GM21423 (cell line): ENCODE results near the gene FGFR1OP2.
"Not testable (repeated sequence)": the region's sequence is repeated elsewhere in the genome, so short reads cannot be mapped to it uniquely, and the experiment has no call there.

Experiments used
- ATAC-seq: cut with Tn5 transposase; IDR thresholded peaks from one replicate; pipeline ENCODE4 v1.9.1; 2021; ENCODE audit warnings: mild to moderate bottlenecking, moderate library complexity; ENCODE audit not compliant: unreplicated experiment

FGFR1OP2 gene

DNA sequence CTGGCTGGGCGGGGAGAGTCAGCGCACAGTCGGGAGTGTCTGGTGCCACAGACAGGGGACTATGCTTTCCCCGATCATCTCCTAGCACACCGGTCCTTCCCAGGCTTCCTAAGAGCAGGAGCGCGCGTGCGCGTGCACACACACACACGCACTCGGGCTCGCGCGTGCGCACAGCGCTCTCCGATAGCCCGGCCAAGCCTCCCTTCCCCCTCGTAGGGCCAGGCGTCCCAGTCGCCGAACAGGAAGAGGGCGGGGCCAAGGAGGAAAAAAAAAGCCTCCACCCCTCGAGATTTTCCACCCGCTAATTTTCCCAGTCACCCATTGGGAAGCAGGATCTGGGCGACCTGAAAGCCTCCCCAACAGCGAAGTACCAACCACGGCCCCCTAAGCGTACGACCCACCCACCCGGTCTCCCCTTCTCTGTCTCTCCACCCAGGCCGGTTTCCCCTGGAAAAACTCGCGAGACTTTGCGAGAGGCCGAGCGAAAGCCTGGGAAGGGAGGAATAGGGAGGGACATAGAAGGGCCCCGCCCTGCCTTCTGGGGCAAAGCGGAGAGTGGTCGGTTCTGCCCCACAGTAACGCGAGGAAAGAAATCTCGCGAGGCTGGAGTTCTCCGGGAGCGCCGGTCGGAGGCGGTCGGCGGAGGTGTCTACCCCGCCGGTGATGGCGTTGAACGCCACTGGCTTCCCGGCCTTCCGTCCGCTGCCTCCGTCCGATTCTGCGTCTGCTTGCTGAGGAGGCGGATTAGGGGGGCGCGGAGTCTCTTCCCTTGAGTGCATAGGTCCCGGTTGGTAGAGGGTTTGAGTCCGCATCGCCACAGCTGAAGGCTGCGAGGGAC is at the start of gene FGFR1OP2, which contains the start of gene INTS13:
FGFR1OP2 (plus strand) TSS at position 608 of the 838 bp plus-strand sequence. CDS start 15,689 bp downstream, outside the sequence.
INTS13 (minus strand) TSS at position 119 of the 838 bp plus-strand sequence. CDS start 1,178 bp downstream, outside the sequence.
- peak; percentile 80 for ATAC-seq

- no peak for ATAC-seq
These were observed 47.5 kb upstream of the FGFR1OP2 start for GRCh38 chr12:26890784-26891183.

- ATAC-seq: no peak
These were observed 46.6 kb upstream of the FGFR1OP2 start for GRCh38 chr12:26891704-26892103.

GRCh38 chr12:26895672-26896071 is 42.6 kb upstream of the FGFR1OP2 start:
- ATAC-seq: no peak

DNA sequence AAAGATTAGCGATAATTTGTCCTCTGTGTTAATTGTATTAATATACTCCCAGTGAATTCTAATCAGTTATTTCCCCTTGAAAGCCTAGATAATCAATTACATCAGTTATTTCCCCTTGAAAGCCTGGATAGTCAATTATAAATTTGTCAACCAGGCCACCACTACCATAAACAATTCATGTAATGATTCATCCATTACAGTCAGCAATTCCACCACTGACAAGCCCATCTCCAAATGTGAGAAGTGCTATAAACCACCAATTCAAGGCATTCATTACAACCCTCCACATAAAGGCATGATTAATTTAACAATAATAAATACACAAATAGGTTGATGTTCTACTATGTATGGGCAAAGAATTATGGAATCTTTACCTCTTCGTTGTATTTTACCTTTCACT is 41.4 kb upstream of the FGFR1OP2 start:
- no peak for ATAC-seq

DNA sequence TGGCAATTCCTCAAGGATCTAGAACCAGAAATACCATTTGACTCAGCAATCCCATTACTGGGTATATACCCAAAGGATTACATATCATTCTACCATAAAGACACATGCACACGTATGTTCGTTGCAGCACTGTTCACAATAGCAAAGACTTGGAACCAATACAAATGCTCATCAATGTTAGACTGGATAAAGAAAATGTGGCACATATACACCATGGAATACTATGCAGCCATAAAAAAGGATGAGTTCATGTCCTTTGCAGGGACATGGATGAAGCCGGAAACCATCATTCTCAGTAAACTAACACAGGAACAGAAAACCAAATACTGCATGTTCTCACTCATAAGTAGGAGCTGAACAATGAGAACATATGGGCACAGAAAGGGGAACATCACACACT is 34.9 kb upstream of the FGFR1OP2 start:
- not testable (repeated sequence) for ATAC-seq

DNA sequence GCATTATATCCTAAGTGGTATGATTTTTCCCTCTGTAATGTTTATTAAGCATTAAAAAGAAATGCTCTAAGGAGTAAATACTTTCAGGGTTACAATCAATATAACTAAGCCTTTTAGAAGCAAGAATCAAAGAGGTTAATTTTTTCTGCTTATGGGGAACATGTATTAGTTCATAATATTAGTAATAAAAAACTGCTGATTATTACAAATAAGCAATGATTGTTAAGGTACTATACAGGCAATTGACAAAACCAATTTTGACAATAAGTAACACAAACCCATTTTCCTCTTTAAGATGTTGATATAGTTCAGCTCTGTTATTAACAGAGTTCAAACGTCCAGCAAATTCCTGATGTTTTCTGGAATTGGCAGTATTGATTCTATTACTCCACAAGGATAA is 32.2 kb upstream of the FGFR1OP2 start:
- ATAC-seq: no peak

GRCh38 chr12:26906704-26907103 is 31.6 kb upstream of the FGFR1OP2 start:
- ATAC-seq: no peak

DNA sequence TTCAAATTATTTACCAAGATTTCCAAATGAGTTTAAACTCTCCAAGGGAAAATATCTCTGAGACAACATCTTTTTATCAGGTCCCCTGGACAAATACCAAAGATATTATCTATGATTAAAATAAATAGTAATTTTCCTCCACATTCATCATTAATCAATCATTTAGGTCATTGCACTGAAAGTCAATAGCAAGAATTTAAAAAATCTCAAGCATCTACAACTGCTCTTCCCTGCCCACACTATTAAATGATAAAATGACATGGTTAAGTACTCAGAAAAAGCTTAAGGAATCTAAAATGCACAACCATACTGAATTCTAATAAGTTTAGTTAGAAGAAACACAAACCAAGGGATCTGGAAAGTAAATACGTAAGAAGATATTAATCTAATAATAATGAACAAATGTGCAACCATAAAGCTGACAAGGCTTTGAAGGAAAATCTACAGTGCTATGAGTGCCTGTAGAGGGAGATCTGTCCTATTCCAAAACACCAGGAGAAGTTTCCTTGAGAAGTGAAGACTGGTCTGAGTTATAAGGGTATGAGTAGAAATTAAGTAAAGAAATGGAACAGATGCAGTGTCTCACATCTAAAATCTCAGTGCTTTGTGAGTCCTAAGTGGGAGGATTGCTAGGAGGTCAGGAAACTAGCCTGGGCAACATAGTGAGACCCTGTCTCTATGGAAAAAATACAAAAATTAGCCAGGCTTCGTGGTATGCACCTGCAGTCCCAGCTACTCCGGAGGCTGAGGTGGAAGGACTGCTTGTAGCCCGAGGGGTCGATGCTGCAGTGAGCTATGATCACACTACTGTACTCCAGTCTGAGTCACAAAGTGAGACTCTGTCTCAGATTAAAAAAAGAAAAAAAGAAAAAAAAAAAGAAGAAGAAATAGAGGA is 19.7 kb upstream of the FGFR1OP2 start:
- no peak for ATAC-seq

DNA sequence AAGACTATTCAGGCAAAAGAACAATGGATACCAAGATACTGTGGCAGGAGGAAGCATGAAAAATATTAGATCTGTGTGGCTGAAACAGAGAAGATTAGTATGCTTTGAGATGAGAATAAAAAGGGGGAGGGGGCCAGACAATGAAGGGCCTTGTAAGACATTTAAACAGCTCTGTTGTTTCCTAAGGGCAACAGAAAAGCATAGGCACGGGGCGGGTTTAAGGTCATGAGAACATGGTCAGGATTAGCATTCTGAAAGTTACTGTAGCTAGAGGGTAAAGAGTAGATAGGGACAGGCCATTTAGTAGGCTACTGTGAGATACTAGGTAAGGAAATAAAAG is 19.1 kb upstream of the FGFR1OP2 start:
- no peak for ATAC-seq

GRCh38 chr12:26921886-26922285 is 16.4 kb upstream of the FGFR1OP2 start:
- ATAC-seq: no peak

DNA sequence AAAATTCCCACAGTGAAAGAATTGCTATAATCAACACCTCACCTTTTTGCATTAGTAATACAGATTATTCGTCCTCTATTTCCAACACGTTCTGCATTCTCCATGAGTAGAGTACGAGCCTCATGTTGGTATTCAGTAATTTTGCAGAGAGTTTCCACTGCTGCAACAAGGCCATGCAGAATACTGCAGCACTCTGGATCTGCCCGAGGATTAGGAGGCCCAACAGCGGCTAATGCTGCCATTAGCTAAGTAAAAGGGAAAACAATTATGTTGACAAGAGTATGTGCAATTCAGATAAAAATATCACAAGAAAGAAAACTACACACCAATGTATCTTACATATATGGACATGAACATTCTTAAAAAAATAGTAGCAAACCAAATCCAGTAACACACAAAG is 9.6 kb upstream of the FGFR1OP2 start:
- no peak for ATAC-seq

DNA sequence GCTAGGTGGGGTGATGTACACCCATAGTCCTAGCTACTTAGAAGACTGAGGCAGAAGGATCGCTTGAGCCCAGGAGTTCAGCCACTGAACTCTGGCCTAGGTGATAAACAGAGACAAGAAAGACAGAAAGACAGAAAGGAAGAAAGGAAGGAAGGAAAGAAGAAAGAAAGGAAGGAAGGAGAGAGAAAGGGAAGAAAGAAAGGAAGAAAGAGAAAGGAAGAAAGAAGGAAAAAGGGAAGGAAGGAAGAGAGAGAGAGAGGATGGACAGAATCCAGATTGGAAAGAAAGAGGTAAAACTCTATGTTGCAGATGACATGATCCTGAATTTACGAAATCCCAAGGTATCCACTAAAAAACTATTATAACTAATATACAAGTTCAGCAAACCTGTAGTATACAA is 8.7 kb upstream of the FGFR1OP2 start:
- ATAC-seq: no peak

- ATAC-seq: no peak
These were observed 2.5 kb upstream of the FGFR1OP2 start for GRCh38 chr12:26935636-26936378.

DNA sequence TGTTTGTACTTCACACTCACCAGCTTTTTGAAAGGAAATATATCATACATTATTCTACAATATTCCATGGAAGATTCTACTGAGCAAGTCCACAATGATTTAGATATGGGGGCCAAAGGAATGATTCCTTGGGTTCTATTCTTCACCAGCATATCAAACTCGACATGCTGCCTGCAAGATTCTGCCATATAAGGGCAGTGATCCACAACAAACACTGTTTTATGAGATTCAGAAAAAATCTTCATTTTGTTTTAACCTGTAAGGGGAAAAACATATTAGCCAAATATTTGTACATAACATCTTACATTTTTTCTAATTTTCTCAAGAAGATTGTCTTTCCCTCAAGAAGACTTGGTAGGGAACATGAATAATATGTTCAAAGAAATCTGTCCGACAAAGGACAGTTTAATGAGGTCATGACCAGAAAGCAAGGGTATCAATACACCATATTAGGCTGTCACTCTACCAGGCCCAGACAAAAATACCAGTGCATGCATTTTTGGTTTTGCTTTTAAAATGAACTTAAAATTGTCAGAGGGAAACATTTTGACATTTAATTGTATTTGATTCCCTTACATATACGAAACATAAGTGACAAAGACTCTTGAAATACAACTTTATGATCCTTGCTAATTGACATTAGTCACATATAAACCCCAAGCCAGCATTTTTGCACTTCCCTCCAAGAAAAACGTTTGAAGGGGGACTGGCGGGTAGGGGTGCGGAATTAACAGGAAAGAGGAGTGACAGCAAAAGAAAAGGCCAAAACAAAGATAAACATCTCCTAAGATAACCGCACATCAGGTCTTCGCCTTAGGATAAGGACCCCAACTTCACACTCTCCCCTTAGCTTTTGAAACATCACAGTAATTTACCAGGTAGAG is 1.5 kb upstream of the FGFR1OP2 start:
- ATAC-seq: no peak

DNA sequence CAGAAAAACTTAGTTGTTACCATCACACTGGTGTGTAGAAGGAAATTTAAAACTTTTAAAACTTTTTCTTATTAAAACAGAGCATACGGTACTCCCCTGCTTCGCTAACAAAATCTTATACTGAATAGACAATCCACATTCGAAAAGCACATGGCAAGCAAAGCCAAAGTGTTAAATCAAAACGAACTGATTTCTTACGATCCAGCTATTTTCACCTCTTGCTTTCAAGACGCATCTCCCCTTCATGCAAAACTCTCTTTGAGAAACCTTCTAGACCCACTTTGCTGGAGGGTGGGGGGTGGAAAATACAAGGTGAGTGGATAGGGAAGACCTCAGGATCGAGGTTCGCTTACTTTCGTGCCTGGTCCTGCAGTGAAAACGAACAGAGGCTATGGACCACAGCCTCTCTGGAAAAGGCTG is 817 bp upstream of the FGFR1OP2 start:
- no peak for ATAC-seq

DNA sequence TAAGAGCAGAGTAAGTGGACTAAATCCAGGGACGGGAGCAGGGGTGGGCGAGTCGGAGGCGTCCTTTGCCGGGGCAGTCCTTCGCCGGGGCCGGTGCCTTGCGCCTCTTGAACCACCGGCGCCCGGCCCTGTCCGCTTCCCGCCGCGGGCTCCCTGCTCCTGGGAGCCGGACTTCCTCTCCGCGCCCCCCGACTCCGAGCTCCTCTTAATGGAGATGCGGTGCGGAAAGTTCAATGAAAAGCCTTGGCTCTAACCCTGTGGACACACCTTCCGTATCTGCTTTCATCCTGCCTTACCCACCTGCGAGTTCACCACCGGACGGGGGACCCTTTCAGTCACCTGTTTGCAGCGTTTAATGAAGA is 412 bp downstream of the FGFR1OP2 start:
- ATAC-seq: peak; percentile 9

- no peak for ATAC-seq
These were observed 1.0 kb downstream of the FGFR1OP2 start for GRCh38 chr12:26939192-26939832.

GRCh38 chr12:26939953-26940352 is 1.7 kb downstream of the FGFR1OP2 start:
- no peak for ATAC-seq
